SK-N-SH (cell line): ENCODE measurements around the gene ADRA1B. TPM values are rescaled to one million over a fixed set of nuclear protein-coding genes. Genes with fewer than 3 reads are reported as not detected.

ENCODE experiments used
- CTCF ChIA-PET: fragments of 300-600, 350-600 bp; formaldehyde crosslinking; extraction: SDS; loops from one replicate; lab custom pipeline; 2021; lab: Yijun Ruan, JAX
- POLR2A ChIA-PET: fragments of 350-600 bp; sonication (Branson Sonifier 250); formaldehyde crosslinking; extraction: SDS; loops from one replicate; lab custom pipeline; 2020; ENCODE audit warnings: antibody characterized with exemption, inconsistent platforms; lab: Yijun Ruan, JAX
- DNase-seq: peaks from one replicate; pipeline ENCODE4 v3.0.0; 2012
- H2AFZ ChIP-seq: fragments of 200-600 bp; sonication (generic); 2 replicates; pipeline ENCODE4 v1.8.1; 2016; ENCODE audit warnings: antibody characterized with exemption, mild to moderate bottlenecking, low read depth
- H3F3A ChIP-seq: fragments of 200-600 bp; sonication (generic); replicated peaks from 2 replicates; pipeline ENCODE3; 2016; ENCODE audit warnings: antibody characterized with exemption, mild to moderate bottlenecking; ENCODE audit not compliant: insufficient read depth
- H3K27ac ChIP-seq, 2 experiments: fragments of 200-500 bp in 1 of 2; fragments of 200-600 bp in 1 of 2; sonication (Bioruptor generic) in 1 of 2; sonication (generic), shearing (Covaris generic) in 1 of 2; 2 replicates each; pipeline versions ENCODE4 v1.5.1 to v1.6.1; 2014 to 2016; ENCODE audit warnings: low read depth in 2 of 2, inconsistent platforms in 1 of 2, low read length in 1 of 2, mild to moderate bottlenecking in 1 of 2, mixed read lengths in 1 of 2
- H3K27me3 ChIP-seq: fragments of 200-600 bp; sonication (generic), shearing (Covaris generic); 2 replicates; pipeline ENCODE4 v1.6.1; 2016; ENCODE audit warnings: mixed run types; ENCODE audit not compliant: insufficient read depth
- H3K36me3 ChIP-seq, 2 experiments: fragments of 200-500 bp in 1 of 2; fragments of 200-600 bp in 1 of 2; sonication (Bioruptor generic) in 1 of 2; sonication (generic) in 1 of 2; replicated peaks in 1 of 2; 2 replicates each; pipeline versions ENCODE3 to v1.5.1; 2014 to 2016; ENCODE audit warnings: low read length in 1 of 2, mild to moderate bottlenecking in 1 of 2; ENCODE audit not compliant: insufficient read depth in 2 of 2, control insufficient read depth in 1 of 2
- H3K4me1 ChIP-seq, 2 experiments: fragments of 200-500 bp in 1 of 2; fragments of 200-600 bp in 1 of 2; sonication (Bioruptor generic) in 1 of 2; sonication (generic), shearing (Covaris generic) in 1 of 2; 2 replicates each; pipeline versions ENCODE4 v1.5.1 to v1.6.1; 2014 to 2016; ENCODE audit warnings: low read depth in 1 of 2, low read length in 1 of 2, mixed run types in 1 of 2; ENCODE audit not compliant: insufficient read depth in 2 of 2, control insufficient read depth in 1 of 2
- H3K4me2 ChIP-seq: fragments of 200-600 bp; sonication (generic), shearing (Covaris generic); 2 replicates; pipeline ENCODE4 v1.6.1; 2017; ENCODE audit warnings: mixed run types
- H3K4me3 ChIP-seq, 2 experiments: fragments of 200-500 bp in 1 of 2; fragments of 200-600 bp in 1 of 2; sonication (Bioruptor generic) in 1 of 2; sonication (generic), shearing (Covaris generic) in 1 of 2; 2 replicates each; pipeline versions ENCODE4 v1.5.1 to v1.8.1; 2014 to 2016; ENCODE audit warnings: low read depth in 2 of 2, inconsistent platforms in 1 of 2, low read length in 1 of 2, mild to moderate bottlenecking in 1 of 2, mixed read lengths in 1 of 2, moderate library complexity in 1 of 2
- H3K79me2 ChIP-seq: fragments of 200-600 bp; sonication (generic); 2 replicates; pipeline ENCODE4 v1.8.1; 2017; ENCODE audit warnings: mild to moderate bottlenecking; ENCODE audit not compliant: insufficient read depth
- H3K9ac ChIP-seq: fragments of 200-600 bp; sonication (generic); 2 replicates; pipeline ENCODE4 v1.6.1; 2017; ENCODE audit warnings: mixed run types
- H3K9me2 ChIP-seq: fragments of 200-600 bp; sonication (generic); 2 replicates; pipeline ENCODE4 v1.6.1; 2017; ENCODE audit warnings: mixed run types
- H3K9me3 ChIP-seq: fragments of 200-600 bp; sonication (generic); 2 replicates; pipeline ENCODE4 v1.6.1; 2017; ENCODE audit warnings: mixed run types, mild to moderate bottlenecking, moderate library complexity
- H4K20me1 ChIP-seq: fragments of 200-600 bp; sonication (generic); 2 replicates; pipeline ENCODE4 v1.6.1; 2017; ENCODE audit warnings: mild to moderate bottlenecking, mixed run types; ENCODE audit not compliant: insufficient read depth
- CHD2 ChIP-seq: fragments of 150-350 bp; IDR thresholded peaks from 2 replicates; pipeline ENCODE4 v1.6.1; 2018; ENCODE audit warnings: low read length; ENCODE audit not compliant: partially characterized antibody
- ELF1 ChIP-seq: IDR thresholded peaks from 2 replicates; pipeline ENCODE4 v1.4.0; 2012
- EP300 ChIP-seq, 2 experiments: IDR thresholded peaks; 2 replicates each; pipeline versions ENCODE4 v1.4.0 to v1.6.1; 2012; ENCODE audit warnings: borderline replicate concordance in 1 of 2, low read depth in 1 of 2, low read length in 1 of 2
- FOSL2 ChIP-seq: IDR thresholded peaks from 2 replicates; pipeline ENCODE4 v1.4.0; 2012; ENCODE audit warnings: low read depth, mild to moderate bottlenecking, moderate library complexity, borderline replicate concordance
- FOXJ3 ChIP-seq: sonication (generic); formaldehyde crosslinking; IDR thresholded peaks from 2 replicates; pipeline ENCODE4 v1.5.1; 2020; ENCODE audit warnings: mild to moderate bottlenecking, missing genetic modification reagents
- FOXM1 ChIP-seq: IDR thresholded peaks from 2 replicates; pipeline ENCODE4 v1.4.0; 2012; ENCODE audit warnings: low read depth, mild to moderate bottlenecking
- GATA2 ChIP-seq: sonication (generic); formaldehyde crosslinking; IDR thresholded peaks from 2 replicates; pipeline ENCODE4 v1.5.0; 2020; ENCODE audit warnings: mild to moderate bottlenecking, missing genetic modification reagents
- MXI1 ChIP-seq: IDR thresholded peaks from 2 replicates; pipeline ENCODE4 v1.6.1; 2012; ENCODE audit warnings: mild to moderate bottlenecking, low read depth, low read length, improper control_type of control experiment
- NFIC ChIP-seq: IDR thresholded peaks from 2 replicates; pipeline ENCODE4 v1.4.0; 2012; ENCODE audit warnings: borderline replicate concordance
- NRF1 ChIP-seq: IDR thresholded peaks from 2 replicates; pipeline ENCODE4 v1.6.1; 2012; ENCODE audit warnings: low read depth, mild to moderate bottlenecking, low read length
- POLR2AphosphoS5 ChIP-seq: IDR thresholded peaks from 2 replicates; pipeline ENCODE4 v1.6.1; 2012; ENCODE audit warnings: low read depth, low read length
- RAD21 ChIP-seq: IDR thresholded peaks from 2 replicates; pipeline ENCODE4 v1.6.1; 2012; ENCODE audit warnings: mild to moderate bottlenecking, low read length
- REST ChIP-seq: IDR thresholded peaks from 2 replicates; pipeline ENCODE4 v1.6.1; 2012; ENCODE audit warnings: mild to moderate bottlenecking, low read depth, low read length, moderate library complexity
- RFX5 ChIP-seq: IDR thresholded peaks from 2 replicates; pipeline ENCODE4 v1.6.1; 2012; ENCODE audit warnings: mild to moderate bottlenecking, improper control_type of control experiment, low read length
- RXRA ChIP-seq: IDR thresholded peaks from 2 replicates; pipeline ENCODE4 v1.4.0; 2012; ENCODE audit warnings: low read depth, mild to moderate bottlenecking, borderline replicate concordance
- SIN3A ChIP-seq: IDR thresholded peaks from 2 replicates; pipeline ENCODE4 v1.6.1; 2012; ENCODE audit warnings: low read depth, mild to moderate bottlenecking, low read length, moderate library complexity, borderline replicate concordance
- SMC3 ChIP-seq: IDR thresholded peaks from 2 replicates; pipeline ENCODE4 v1.6.1; 2012; ENCODE audit warnings: low read depth, low read length, improper control_type of control experiment
- TAF1 ChIP-seq: IDR thresholded peaks from 2 replicates; pipeline ENCODE4 v1.6.1; 2012; ENCODE audit warnings: low read depth, mild to moderate bottlenecking, low read length, moderate library complexity, borderline replicate concordance
- TCF12 ChIP-seq: IDR thresholded peaks from 2 replicates; pipeline ENCODE4 v1.4.0; 2012
- USF1 ChIP-seq: IDR thresholded peaks from 2 replicates; pipeline ENCODE4 v1.4.0; 2012; ENCODE audit warnings: low read depth, borderline replicate concordance
- USF2 ChIP-seq: fragments of 150-350 bp; IDR thresholded peaks from 2 replicates; pipeline ENCODE4 v1.6.1; 2017; ENCODE audit warnings: antibody characterized with exemption, low read length, low read depth, borderline replicate concordance
- YY1 ChIP-seq: IDR thresholded peaks from 2 replicates; pipeline ENCODE4 v1.4.0; 2012; ENCODE audit warnings: low read depth, mild to moderate bottlenecking
- WGBS: methylation state at CpG from one replicate; pipeline ENCODE4 v1.1.6; 2017; ENCODE audit warnings: low lambda C conversion rate; 5-methylcytosine and 5-hydroxymethylcytosine counted together
- polyA plus RNA-seq, 3 experiments: library from polyadenylated mRNA; depleted of rRNA; stranded (reverse); fragments of >200 nt; gene quantifications; 2 replicates each; pipeline ENCODE4 v1.2.3, GENCODE V29; 2012
- TF ChIP-seq, protein P1 (sequence below): IDR thresholded peaks from 2 replicates; pipeline ENCODE4 v1.4.0; 2012; ENCODE audit warnings: low read depth, borderline replicate concordance
- TF ChIP-seq, protein P2 (sequence below): IDR thresholded peaks from 2 replicates; pipeline ENCODE4; 2012

Gene ADRA1B
- polyA plus RNA-seq, 1 of the 3 experiments (the other 2 are of a cell fraction): 2.2 TPM

- H3K4me3 ChIP-seq: no peak overlapping the region; a peak in 1 of 4 replicates
- no peaks in the 10 kb centered on the region for H3K9me3 ChIP-seq
- peaks cover 23% of the 10 kb centered on the region for H3F3A ChIP-seq
- no peak for DNase-seq
- H3K9ac ChIP-seq: peak overlapping the region; percentile 1; the same call in 1 of the 2 replicates
- H3K27ac ChIP-seq: peak overlapping the region; percentile 63 to 71; a peak in 3 of 4 replicates
- H3K36me3 ChIP-seq: no peaks in the 10 kb centered on the region
- POLR2A ChIA-PET: no interaction called here
- H2AFZ ChIP-seq: peak overlapping the region; percentile 48; the same call in 1 of the 2 replicates
- CTCF ChIA-PET: no interaction called here
- H3K4me1 ChIP-seq: peaks cover 4 to 20% of the 10 kb centered on the region in 2 experiments
- H3K27me3 ChIP-seq: no peaks in the 10 kb centered on the region
- no peaks in the 10 kb centered on the region for H3K79me2 ChIP-seq
- H3K9me2 ChIP-seq: no peaks in the 10 kb centered on the region
- peak overlapping the region; percentile 68 for H3K4me2 ChIP-seq
- WGBS: 21% methylated on average over 4 of the region's 4 CpGs
- no peaks in the 10 kb centered on the region for H4K20me1 ChIP-seq
- TF ChIP-seq RAD21: no peak
- TF ChIP-seq, protein P1, sequence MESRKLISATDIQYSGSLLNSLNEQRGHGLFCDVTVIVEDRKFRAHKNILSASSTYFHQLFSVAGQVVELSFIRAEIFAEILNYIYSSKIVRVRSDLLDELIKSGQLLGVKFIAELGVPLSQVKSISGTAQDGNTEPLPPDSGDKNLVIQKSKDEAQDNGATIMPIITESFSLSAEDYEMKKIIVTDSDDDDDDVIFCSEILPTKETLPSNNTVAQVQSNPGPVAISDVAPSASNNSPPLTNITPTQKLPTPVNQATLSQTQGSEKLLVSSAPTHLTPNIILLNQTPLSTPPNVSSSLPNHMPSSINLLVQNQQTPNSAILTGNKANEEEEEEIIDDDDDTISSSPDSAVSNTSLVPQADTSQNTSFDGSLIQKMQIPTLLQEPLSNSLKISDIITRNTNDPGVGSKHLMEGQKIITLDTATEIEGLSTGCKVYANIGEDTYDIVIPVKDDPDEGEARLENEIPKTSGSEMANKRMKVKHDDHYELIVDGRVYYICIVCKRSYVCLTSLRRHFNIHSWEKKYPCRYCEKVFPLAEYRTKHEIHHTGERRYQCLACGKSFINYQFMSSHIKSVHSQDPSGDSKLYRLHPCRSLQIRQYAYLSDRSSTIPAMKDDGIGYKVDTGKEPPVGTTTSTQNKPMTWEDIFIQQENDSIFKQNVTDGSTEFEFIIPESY: no peak
- TF ChIP-seq EP300 (IDR thresholded peaks at IDR 0.05; ENCODE audit: borderline replicate concordance in 1 of 2, low read depth in 1 of 2, low read length in 1 of 2): 0 out of 4 replicates have a peak, but pooled peaks of 1 of the 2 experiments have one; percentile 48
- no peak for TF ChIP-seq USF1
- TF ChIP-seq FOXJ3 (CRISPR knock-in tag): no peak
- no peak for TF ChIP-seq REST
- TF ChIP-seq GATA2 (CRISPR knock-in tag): no peak
- TF ChIP-seq CHD2: no peak
- TF ChIP-seq SIN3A: no peak
- TF ChIP-seq MXI1: no peak
- TF ChIP-seq FOSL2: no peak
- no peak for TF ChIP-seq USF2
- TF ChIP-seq RXRA: peak; percentile 44; the same call in 1 of the 2 replicates
- TF ChIP-seq SMC3: no peak
- no peak for TF ChIP-seq ELF1
- TF ChIP-seq, protein P2, sequence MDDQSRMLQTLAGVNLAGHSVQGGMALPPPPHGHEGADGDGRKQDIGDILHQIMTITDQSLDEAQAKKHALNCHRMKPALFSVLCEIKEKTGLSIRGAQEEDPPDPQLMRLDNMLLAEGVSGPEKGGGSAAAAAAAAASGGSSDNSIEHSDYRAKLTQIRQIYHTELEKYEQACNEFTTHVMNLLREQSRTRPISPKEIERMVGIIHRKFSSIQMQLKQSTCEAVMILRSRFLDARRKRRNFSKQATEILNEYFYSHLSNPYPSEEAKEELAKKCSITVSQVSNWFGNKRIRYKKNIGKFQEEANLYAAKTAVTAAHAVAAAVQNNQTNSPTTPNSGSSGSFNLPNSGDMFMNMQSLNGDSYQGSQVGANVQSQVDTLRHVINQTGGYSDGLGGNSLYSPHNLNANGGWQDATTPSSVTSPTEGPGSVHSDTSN: peak; percentile 92
- TF ChIP-seq YY1: no peak
- TF ChIP-seq POLR2AphosphoS5: peak; percentile 22; the same call in 1 of the 2 replicates
- TF ChIP-seq NRF1: no peak
- TF ChIP-seq TAF1: no peak
- no peak for TF ChIP-seq FOXM1
- peak; percentile 80 for TF ChIP-seq TCF12
- peak; percentile 77; the same call in 1 of the 2 replicates for TF ChIP-seq NFIC
- TF ChIP-seq RFX5: no peak
Observed at GRCh38 chr5:159899067-159900049, 16.9 kb upstream of the ADRA1B start.
